ENCODE results near the gene JPT2.
"Not testable (repeated sequence)": the region's sequence is repeated elsewhere in the genome, so short reads cannot be mapped to it uniquely, and the experiment has no call there.

The JPT2 gene

GRCh38 chr16:1712791-1713261, 34.7 kb downstream of the JPT2 start:
- 93% methylated on average over 14 of the region's 14 CpGs for WGBS
- H3K9ac ChIP-seq (ENCODE audit: low read depth, low read length) = no peak overlapping the region
- H3K9me3 ChIP-seq (ENCODE audit: insufficient read depth, low read depth, low read length) = no peaks in the 10 kb centered on the region
- H3K4me1 ChIP-seq (ENCODE audit: insufficient read depth, low read length) = peaks cover 11% of the 10 kb centered on the region
- H3K27ac ChIP-seq (ENCODE audit: low read depth, low read length) = no peak overlapping the region
- no peaks in the 10 kb centered on the region for H3K27me3 ChIP-seq (ENCODE audit: insufficient read depth, low read length)
- no peaks in the 10 kb centered on the region for H3K36me3 ChIP-seq (ENCODE audit: insufficient read depth, low read length)
- no peak overlapping the region for H3K4me3 ChIP-seq (ENCODE audit: low read length)

- H3K27ac ChIP-seq (ENCODE audit: low read depth, low read length) = no peak overlapping the region
- H3K4me3 ChIP-seq (ENCODE audit: low read length) = no peak overlapping the region
- 90% methylated on average over 7 of the region's 7 CpGs for WGBS
- no peak overlapping the region; the same call in 1 of the 2 replicates for H3K9ac ChIP-seq (ENCODE audit: low read depth, low read length)
- H3K9me3 ChIP-seq (ENCODE audit: insufficient read depth, low read depth, low read length) = no peaks in the 10 kb centered on the region
- H3K36me3 ChIP-seq (ENCODE audit: insufficient read depth, low read length) = no peaks in the 10 kb centered on the region
- H3K4me1 ChIP-seq (ENCODE audit: insufficient read depth, low read length) = peaks cover 11% of the 10 kb centered on the region
- no peaks in the 10 kb centered on the region for H3K27me3 ChIP-seq (ENCODE audit: insufficient read depth, low read length)
Measured at GRCh38 chr16:1713331-1713730, 35.3 kb downstream of the JPT2 start.

GRCh38 chr16:1713933-1714332, 35.9 kb downstream of the JPT2 start:
- no peak overlapping the region for H3K4me3 ChIP-seq (ENCODE audit: low read length)

DNA sequence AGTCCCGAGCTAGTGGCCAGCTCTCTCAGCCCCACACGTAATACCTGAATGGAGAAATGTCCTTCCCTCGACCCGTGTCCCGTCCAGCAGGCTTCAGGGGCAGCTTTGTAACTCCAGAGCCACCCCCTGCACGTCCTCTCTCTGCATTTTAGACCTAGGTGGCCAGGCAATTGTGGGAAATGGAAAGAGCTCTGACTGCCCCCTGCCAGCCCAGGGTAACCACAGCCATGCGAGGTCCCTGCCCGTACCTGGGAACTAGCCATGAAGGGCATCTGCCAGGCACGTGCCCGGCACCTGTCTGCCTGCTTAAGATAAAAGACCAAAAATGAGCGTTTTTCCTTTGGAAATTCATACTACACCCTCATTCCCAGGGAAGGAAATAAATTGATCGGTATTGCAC, 37.1 kb downstream of the JPT2 start:
- peaks cover 11% of the 10 kb centered on the region for H3K4me1 ChIP-seq (ENCODE audit: insufficient read depth, low read length)
- H3K9me3 ChIP-seq (ENCODE audit: insufficient read depth, low read depth, low read length) = no peaks in the 10 kb centered on the region
- 94% methylated on average over 12 of the region's 12 CpGs for WGBS
- H3K36me3 ChIP-seq (ENCODE audit: insufficient read depth, low read length) = no peaks in the 10 kb centered on the region
- no peak overlapping the region for H3K27ac ChIP-seq (ENCODE audit: low read depth, low read length)
- H3K9ac ChIP-seq (ENCODE audit: low read depth, low read length) = no peak overlapping the region
- no peak overlapping the region for H3K4me3 ChIP-seq (ENCODE audit: low read length)
- no peaks in the 10 kb centered on the region for H3K27me3 ChIP-seq (ENCODE audit: insufficient read depth, low read length)

More at GRCh38 chr16:1713933-1714332, 35.9 kb downstream of the JPT2 start:
- Histone ChIP-seq H3K27ac (ENCODE audit: low read depth, low read length) (no peak overlapping the region), H3K27me3 (ENCODE audit: insufficient read depth, low read length) (no peaks in the 10 kb centered on the region), H3K9me3 (ENCODE audit: insufficient read depth, low read depth, low read length) (no peaks in the 10 kb centered on the region), H3K4me1 (ENCODE audit: insufficient read depth, low read length) (peaks cover 11% of the 10 kb centered on the region), H3K36me3 (ENCODE audit: insufficient read depth, low read length) (no peaks in the 10 kb centered on the region), H3K9ac (ENCODE audit: low read depth, low read length) (peak overlapping the region; percentile 9; the same call in 1 of the 2 replicates)
- 68% methylated on average over 14 of the region's 14 CpGs for WGBS

GRCh38 chr16:1718236-1718635, 40.2 kb downstream of the JPT2 start:
- H3K9me3 ChIP-seq (ENCODE audit: insufficient read depth, low read depth, low read length); H3K4me3 ChIP-seq (ENCODE audit: low read length); H3K36me3 ChIP-seq (ENCODE audit: insufficient read depth, low read length); H3K9ac ChIP-seq (ENCODE audit: low read depth, low read length); H3K27ac ChIP-seq (ENCODE audit: low read depth, low read length); H3K27me3 ChIP-seq (ENCODE audit: insufficient read depth, low read length); H3K4me1 ChIP-seq (ENCODE audit: insufficient read depth, low read length): not testable (repeated sequence)
- 95% methylated on average over 10 of the region's 10 CpGs for WGBS

DNA sequence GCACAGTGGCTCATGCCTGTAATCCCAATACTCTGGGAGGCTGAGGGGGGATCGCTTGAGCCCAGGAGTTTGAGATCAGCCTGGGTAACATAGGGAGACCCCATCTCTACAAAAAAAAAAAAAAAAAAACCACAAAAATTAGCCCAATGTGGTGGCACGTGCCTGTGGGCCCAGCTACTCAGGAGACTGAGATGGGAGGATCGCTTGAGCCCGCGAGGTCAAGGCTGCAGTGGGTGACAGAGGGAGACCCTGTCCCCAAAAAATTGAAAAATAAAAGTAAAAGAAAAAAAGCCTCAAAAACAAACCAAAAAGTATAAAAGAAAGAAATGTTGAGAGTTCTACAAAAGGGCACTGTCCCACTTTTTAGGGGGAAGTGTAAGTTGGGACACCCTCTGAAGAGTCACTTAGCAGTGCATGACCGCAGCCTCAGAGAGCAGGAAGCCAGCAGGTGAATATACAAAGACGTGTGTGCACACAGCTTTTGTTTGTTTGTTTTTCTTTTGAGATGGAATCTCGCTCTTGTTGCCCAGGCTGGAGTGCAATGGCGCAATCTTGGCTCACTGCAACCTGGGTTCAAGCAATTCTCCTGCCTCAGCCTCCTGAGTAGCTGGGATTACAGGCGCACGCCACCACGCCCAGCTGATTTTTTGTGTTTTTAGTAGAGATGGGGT, 41.6 kb downstream of the JPT2 start:
- not testable (repeated sequence) for H3K4me1 ChIP-seq (ENCODE audit: insufficient read depth, low read length); H3K4me3 ChIP-seq (ENCODE audit: low read length); H3K36me3 ChIP-seq (ENCODE audit: insufficient read depth, low read length); H3K9me3 ChIP-seq (ENCODE audit: insufficient read depth, low read depth, low read length); H3K9ac ChIP-seq (ENCODE audit: low read depth, low read length); H3K27ac ChIP-seq (ENCODE audit: low read depth, low read length); H3K27me3 ChIP-seq (ENCODE audit: insufficient read depth, low read length)
- 91% methylated on average over 12 of the region's 12 CpGs for WGBS

GRCh38 chr16:1721372-1721771, 43.3 kb downstream of the JPT2 start:
- WGBS = 94% methylated on average over 9 of the region's 9 CpGs
- H3K4me3 ChIP-seq (ENCODE audit: low read length) = no peak overlapping the region
- H3K9me3 ChIP-seq (ENCODE audit: insufficient read depth, low read depth, low read length) = no peaks in the 10 kb centered on the region
- H3K4me1 ChIP-seq (ENCODE audit: insufficient read depth, low read length) = peaks cover 3% of the 10 kb centered on the region; the same call in 1 of the 2 replicates
- H3K36me3 ChIP-seq (ENCODE audit: insufficient read depth, low read length) = peaks cover 5% of the 10 kb centered on the region; the same call in 1 of the 2 replicates
- no peak overlapping the region for H3K27ac ChIP-seq (ENCODE audit: low read depth, low read length)
- no peak overlapping the region for H3K9ac ChIP-seq (ENCODE audit: low read depth, low read length)
- no peaks in the 10 kb centered on the region for H3K27me3 ChIP-seq (ENCODE audit: insufficient read depth, low read length)

DNA sequence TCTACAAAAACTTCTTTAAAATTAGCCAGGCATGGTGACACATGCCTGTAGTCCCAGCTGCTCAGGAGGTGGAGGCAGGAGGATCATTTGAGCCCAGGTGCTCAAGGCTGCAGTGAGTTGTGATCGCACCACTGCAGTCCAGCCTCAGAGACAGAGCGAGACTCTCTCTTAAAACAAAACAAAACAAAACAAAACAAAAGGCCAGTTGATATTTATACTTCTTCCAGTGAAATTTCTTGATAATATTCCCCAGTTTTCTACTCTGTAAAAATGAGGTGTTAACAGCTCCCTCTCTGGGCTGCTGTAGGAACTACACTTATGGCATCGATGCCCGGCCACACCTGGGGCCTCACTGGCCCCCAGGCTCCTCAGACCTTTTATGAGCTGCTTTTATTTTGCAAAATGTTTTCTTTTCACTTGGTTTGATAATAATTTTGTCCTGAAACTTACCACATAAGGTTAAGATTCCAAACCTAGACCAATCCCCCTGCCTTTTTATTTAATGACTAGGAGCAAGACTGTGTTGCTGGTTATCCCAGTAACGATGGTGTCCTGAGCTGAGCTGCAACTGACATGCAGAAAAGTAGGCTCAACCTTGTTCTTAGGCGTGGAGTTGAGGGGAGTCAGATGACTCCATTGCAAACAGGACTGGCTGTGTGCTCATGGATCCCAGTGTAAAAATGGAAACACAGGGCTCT, 45.5 kb downstream of the JPT2 start:
- Histone ChIP-seq H3K27ac (ENCODE audit: low read depth, low read length) (no peak overlapping the region), H3K9ac (ENCODE audit: low read depth, low read length) (no peak overlapping the region)
- WGBS = 75% methylated on average over 6 of the region's 6 CpGs

GRCh38 chr16:1724491-1724890, 46.4 kb downstream of the JPT2 start:
- Histone ChIP-seq H3K27me3 (ENCODE audit: insufficient read depth, low read length) (no peaks in the 10 kb centered on the region), H3K4me1 (ENCODE audit: insufficient read depth, low read length) (peaks cover 3% of the 10 kb centered on the region; the same call in 1 of the 2 replicates), H3K36me3 (ENCODE audit: insufficient read depth, low read length) (peaks cover 8% of the 10 kb centered on the region; the same call in 1 of the 2 replicates), H3K27ac (ENCODE audit: low read depth, low read length) (no peak overlapping the region), H3K4me3 (ENCODE audit: low read length) (no peak overlapping the region), H3K9me3 (ENCODE audit: insufficient read depth, low read depth, low read length) (no peaks in the 10 kb centered on the region), H3K9ac (ENCODE audit: low read depth, low read length) (no peak overlapping the region)
- 97% methylated on average over 12 of the region's 12 CpGs for WGBS

More for the DNA sequence above, 45.5 kb downstream of the JPT2 start:
- Histone ChIP-seq H3K4me3 (ENCODE audit: low read length) (no peak overlapping the region), H3K9me3 (ENCODE audit: insufficient read depth, low read depth, low read length) (no peaks in the 10 kb centered on the region), H3K4me1 (ENCODE audit: insufficient read depth, low read length) (peaks cover 3% of the 10 kb centered on the region; the same call in 1 of the 2 replicates), H3K27me3 (ENCODE audit: insufficient read depth, low read length) (no peaks in the 10 kb centered on the region), H3K36me3 (ENCODE audit: insufficient read depth, low read length) (peaks cover 5% of the 10 kb centered on the region; the same call in 1 of the 2 replicates)

- Histone ChIP-seq H3K4me1 (ENCODE audit: insufficient read depth, low read length) (peaks cover 3% of the 10 kb centered on the region; the same call in 1 of the 2 replicates), H3K36me3 (ENCODE audit: insufficient read depth, low read length) (peaks cover 8% of the 10 kb centered on the region; the same call in 1 of the 2 replicates), H3K9me3 (ENCODE audit: insufficient read depth, low read depth, low read length) (no peaks in the 10 kb centered on the region), H3K27me3 (ENCODE audit: insufficient read depth, low read length) (no peaks in the 10 kb centered on the region), H3K27ac (ENCODE audit: low read depth, low read length) (no peak overlapping the region), H3K4me3 (ENCODE audit: low read length) (no peak overlapping the region), H3K9ac (ENCODE audit: low read depth, low read length) (no peak overlapping the region)
- WGBS = 95% methylated on average over 32 of the region's 32 CpGs
Measured at GRCh38 chr16:1726661-1727502, 48.8 kb downstream of the JPT2 start.

Data from HUES64 (cell line).